Measurements from ENCODE around the gene SKIC2.

SKIC2 gene

GRCh38 chr6:31947070-31947675 lies 11.8 kb upstream of the SKIC2 start:
- Histone ChIP-seq H3K4me3 (replicated peaks; ENCODE audit: insufficient read depth, low read length) (no peak overlapping the region), H3K27me3 (ENCODE audit: insufficient read depth, poor library complexity, severe bottlenecking) (peaks cover 4% of the 10 kb centered on the region), H3K27ac (replicated peaks) (no peak overlapping the region)
- DNase-seq (ENCODE audit: low read depth in 1 of 2, low spot score in 1 of 2): no peak
- TF ChIP-seq CTCF (IDR thresholded peaks at IDR 0.05; ENCODE audit: insufficient read depth, low read length) (no peak), REST (IDR thresholded peaks at IDR 0.05; ENCODE audit: insufficient replicate concordance, low read depth) (no peak), POLR2AphosphoS5 (IDR thresholded peaks at IDR 0.05; ENCODE audit: low read depth) (no peak), GABPA (IDR thresholded peaks at IDR 0.05; ENCODE audit: low read depth) (no peak), SPI1 (IDR thresholded peaks at IDR 0.05; ENCODE audit: borderline replicate concordance, low read depth) (no peak)

- no peak for DNase-seq (ENCODE audit: low read depth in 1 of 2, low spot score in 1 of 2)
- Histone ChIP-seq H3K4me3 (replicated peaks; ENCODE audit: insufficient read depth, low read length) (no peak overlapping the region), H3K27ac (replicated peaks) (no peak overlapping the region), H3K27me3 (ENCODE audit: insufficient read depth, poor library complexity, severe bottlenecking) (peaks cover 4% of the 10 kb centered on the region)
- no peak for TF ChIP-seq CTCF (IDR thresholded peaks at IDR 0.05; ENCODE audit: insufficient read depth, low read length)
- no peak for TF ChIP-seq SPI1 (IDR thresholded peaks at IDR 0.05; ENCODE audit: borderline replicate concordance, low read depth)
- TF ChIP-seq GABPA (IDR thresholded peaks at IDR 0.05; ENCODE audit: low read depth): no peak
- no peak for TF ChIP-seq POLR2AphosphoS5 (IDR thresholded peaks at IDR 0.05; ENCODE audit: low read depth)
- no peak for TF ChIP-seq REST (IDR thresholded peaks at IDR 0.05; ENCODE audit: insufficient replicate concordance, low read depth)
These were observed 11.1 kb upstream of the SKIC2 start for GRCh38 chr6:31947864-31948263.

GRCh38 chr6:31948306-31948705 lies 10.7 kb upstream of the SKIC2 start:
- no peak overlapping the region for H3K4me3 ChIP-seq (replicated peaks; ENCODE audit: insufficient read depth, low read length)
- TF ChIP-seq GABPA (IDR thresholded peaks at IDR 0.05; ENCODE audit: low read depth) (no peak), SPI1 (IDR thresholded peaks at IDR 0.05; ENCODE audit: borderline replicate concordance, low read depth) (no peak), REST (IDR thresholded peaks at IDR 0.05; ENCODE audit: insufficient replicate concordance, low read depth) (no peak), POLR2AphosphoS5 (IDR thresholded peaks at IDR 0.05; ENCODE audit: low read depth) (no peak), CTCF (IDR thresholded peaks at IDR 0.05; ENCODE audit: insufficient read depth, low read length) (no peak)
- no peak for DNase-seq (ENCODE audit: low read depth in 1 of 2, low spot score in 1 of 2)
- peaks cover 2% of the 10 kb centered on the region for H3K27me3 ChIP-seq (ENCODE audit: insufficient read depth, poor library complexity, severe bottlenecking)
- H3K27ac ChIP-seq (replicated peaks): no peak overlapping the region

Data from HL-60 (cell line).